ENCODE measurements around the gene EIF3A. TPM values are rescaled to one million over a fixed set of nuclear protein-coding genes. Genes with fewer than 3 reads are reported as not detected.
A peak's percentile ranks its signal among the peaks of the same experiment; 100 is the strongest.

Gene EIF3A
- total and polyA plus RNA-seq, 4 donors, result 37.1 to 101 (median 80.5) TPM

DNA sequence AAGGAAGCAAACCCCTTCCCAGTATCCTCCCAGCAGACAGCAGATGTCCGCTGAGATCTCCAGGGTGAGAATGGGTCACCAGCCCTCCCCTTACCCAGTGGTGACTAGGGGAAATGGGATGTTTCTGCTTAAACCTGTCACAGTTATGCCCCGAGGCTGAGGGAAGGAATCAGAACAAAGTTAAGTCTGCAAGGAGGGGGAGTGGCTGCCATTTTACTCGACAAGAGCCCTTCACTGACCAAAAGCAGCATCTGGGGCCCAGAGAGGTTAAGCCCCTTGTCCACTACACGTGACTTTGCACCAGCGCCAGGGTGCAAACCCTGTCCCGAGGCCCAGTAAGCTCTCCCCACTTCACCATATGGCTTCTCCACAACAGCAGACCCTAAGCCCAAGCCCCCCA is 55.7 kb downstream of the EIF3A start:
- Histone ChIP-seq H3K27ac (ENCODE audit: low read depth in 1 of 2, low read length in 1 of 2) (peak overlapping the region; percentile 35 to 86), H3K36me3 (ENCODE audit: control insufficient read depth in 4 of 4, insufficient read depth in 4 of 4, low read length in 4 of 4) (no peaks in the 10 kb centered on the region), H3K9ac (ENCODE audit: insufficient read depth in 1 of 2, low read length in 2 of 2) (no peak overlapping the region), H3K4me1 (ENCODE audit: control insufficient read depth in 5 of 5, insufficient read depth in 5 of 5, low read length in 5 of 5) (peaks cover 0 to 14% (median 7%) of the 10 kb centered on the region in 5 donors), H3K4me3 (no peak overlapping the region), H3K27me3 (ENCODE audit: control insufficient read depth in 3 of 3, insufficient read depth in 3 of 3, low read length in 2 of 3) (no peaks in the 10 kb centered on the region), H3K9me3 (ENCODE audit: control insufficient read depth in 4 of 4, insufficient read depth in 3 of 4, low read length in 3 of 4) (no peaks in the 10 kb centered on the region)
- 52 to 71% methylated on average over 6 of the region's 6 CpGs for WGBS, 2 donors
- DNase-seq (no peak), ATAC-seq (ENCODE audit: insufficient read depth, low FRiP score) (no peak)
- TF ChIP-seq, protein P1, sequence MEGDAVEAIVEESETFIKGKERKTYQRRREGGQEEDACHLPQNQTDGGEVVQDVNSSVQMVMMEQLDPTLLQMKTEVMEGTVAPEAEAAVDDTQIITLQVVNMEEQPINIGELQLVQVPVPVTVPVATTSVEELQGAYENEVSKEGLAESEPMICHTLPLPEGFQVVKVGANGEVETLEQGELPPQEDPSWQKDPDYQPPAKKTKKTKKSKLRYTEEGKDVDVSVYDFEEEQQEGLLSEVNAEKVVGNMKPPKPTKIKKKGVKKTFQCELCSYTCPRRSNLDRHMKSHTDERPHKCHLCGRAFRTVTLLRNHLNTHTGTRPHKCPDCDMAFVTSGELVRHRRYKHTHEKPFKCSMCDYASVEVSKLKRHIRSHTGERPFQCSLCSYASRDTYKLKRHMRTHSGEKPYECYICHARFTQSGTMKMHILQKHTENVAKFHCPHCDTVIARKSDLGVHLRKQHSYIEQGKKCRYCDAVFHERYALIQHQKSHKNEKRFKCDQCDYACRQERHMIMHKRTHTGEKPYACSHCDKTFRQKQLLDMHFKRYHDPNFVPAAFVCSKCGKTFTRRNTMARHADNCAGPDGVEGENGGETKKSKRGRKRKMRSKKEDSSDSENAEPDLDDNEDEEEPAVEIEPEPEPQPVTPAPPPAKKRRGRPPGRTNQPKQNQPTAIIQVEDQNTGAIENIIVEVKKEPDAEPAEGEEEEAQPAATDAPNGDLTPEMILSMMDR (IDR thresholded peaks at IDR 0.05; ENCODE audit: control extremely low read depth, extremely low read depth), result no peak

DNA sequence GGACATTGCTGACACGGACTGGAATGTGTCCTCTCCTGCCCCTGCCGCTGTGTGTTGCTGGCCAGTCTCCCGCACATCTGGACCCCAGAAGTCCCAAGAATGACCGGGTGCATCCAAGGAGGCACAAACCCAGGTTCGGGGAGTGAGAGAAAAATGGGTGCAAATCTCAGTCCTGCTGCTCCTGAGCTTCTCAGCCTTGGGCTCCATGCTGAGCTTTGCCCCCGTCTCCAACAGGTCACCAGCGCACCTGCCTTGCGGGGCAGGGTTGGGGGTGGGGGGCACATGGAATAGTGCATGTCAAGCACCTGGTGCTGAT is 57.1 kb downstream of the EIF3A start:
- Histone ChIP-seq H3K36me3 (ENCODE audit: control insufficient read depth in 4 of 4, insufficient read depth in 4 of 4, low read length in 4 of 4) (no peaks in the 10 kb centered on the region), H3K9me3 (ENCODE audit: control insufficient read depth in 4 of 4, insufficient read depth in 3 of 4, low read length in 3 of 4) (peaks cover 0 to 3% (median 0%) of the 10 kb centered on the region in 4 donors), H3K4me3 (no peak overlapping the region), H3K4me1 (ENCODE audit: control insufficient read depth in 5 of 5, insufficient read depth in 5 of 5, low read length in 5 of 5) (peaks cover 0 to 14% (median 2%) of the 10 kb centered on the region in 5 donors), H3K27ac (ENCODE audit: low read depth in 1 of 2, low read length in 1 of 2) (no peak overlapping the region), H3K27me3 (ENCODE audit: control insufficient read depth in 3 of 3, insufficient read depth in 3 of 3, low read length in 2 of 3) (no peaks in the 10 kb centered on the region), H3K9ac (ENCODE audit: insufficient read depth in 1 of 2, low read length in 2 of 2) (no peak overlapping the region)
- no peak for ATAC-seq (ENCODE audit: insufficient read depth, low FRiP score)
- TF ChIP-seq, protein P1 (IDR thresholded peaks at IDR 0.05; ENCODE audit: control extremely low read depth, extremely low read depth), result no peak
- WGBS, 2 donors, result 80% methylated on average over 8 of the region's 8 CpGs
- no peak for DNase-seq

DNA sequence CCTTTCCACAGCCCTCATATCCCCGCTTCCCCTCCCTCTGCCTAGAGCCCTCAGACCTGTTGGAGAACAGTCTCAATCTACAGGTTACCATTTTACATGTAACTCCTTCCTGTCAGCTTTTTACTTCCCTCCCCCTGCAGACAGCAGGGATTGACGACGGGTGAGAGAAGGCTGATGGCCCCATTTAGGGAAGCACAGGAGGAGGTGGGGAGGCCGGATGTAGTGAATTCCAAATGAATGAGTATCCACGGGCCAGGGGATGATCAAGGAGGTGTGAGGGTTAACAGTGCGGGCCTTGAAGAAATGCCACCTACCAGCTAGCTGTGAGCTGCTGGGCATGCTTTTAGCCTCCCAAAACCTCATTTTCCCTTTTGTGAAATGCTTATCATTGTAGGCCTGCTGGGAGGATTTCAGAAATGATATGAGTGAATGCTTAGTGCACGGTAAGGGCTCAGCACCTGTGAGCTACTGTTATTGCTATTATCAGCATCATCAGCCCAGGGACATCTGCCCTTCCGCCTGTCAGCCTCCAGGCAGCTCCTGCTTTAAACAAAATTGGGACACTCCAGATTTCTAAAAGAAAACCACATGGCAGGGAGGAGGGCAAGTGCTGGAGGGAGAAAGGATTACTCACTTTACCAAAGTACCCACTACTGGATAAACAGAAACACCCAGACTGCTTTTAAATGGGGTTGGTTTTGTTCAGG is 57.6 kb downstream of the EIF3A start:
- H3K27ac ChIP-seq (ENCODE audit: low read depth in 1 of 2, low read length in 1 of 2), result no peak overlapping the region

More for the DNA sequence above, 57.6 kb downstream of the EIF3A start:
- Histone ChIP-seq H3K9ac (ENCODE audit: insufficient read depth in 1 of 2, low read length in 2 of 2) (no peak overlapping the region), H3K27me3 (ENCODE audit: control insufficient read depth in 3 of 3, insufficient read depth in 3 of 3, low read length in 2 of 3) (no peaks in the 10 kb centered on the region), H3K9me3 (ENCODE audit: control insufficient read depth in 4 of 4, insufficient read depth in 3 of 4, low read length in 3 of 4) (peaks cover 0 to 3% (median 0%) of the 10 kb centered on the region in 4 donors), H3K4me3 (no peak overlapping the region), H3K36me3 (ENCODE audit: control insufficient read depth in 4 of 4, insufficient read depth in 4 of 4, low read length in 4 of 4) (no peaks in the 10 kb centered on the region), H3K4me1 (ENCODE audit: control insufficient read depth in 5 of 5, insufficient read depth in 5 of 5, low read length in 5 of 5) (peaks cover 0 to 14% (median 2%) of the 10 kb centered on the region in 5 donors)
- DNase-seq, result no peak
- TF ChIP-seq, protein P1 (IDR thresholded peaks at IDR 0.05; ENCODE audit: control extremely low read depth, extremely low read depth), result no peak
- ATAC-seq (ENCODE audit: insufficient read depth, low FRiP score), result no peak
- 59 to 62% methylated on average over 8 of the region's 8 CpGs for WGBS, 2 donors

Data from lung (tissue), 12 donors.